ENCODE measurements around the gene LRRC36. TPM values are rescaled to one million over a fixed set of nuclear protein-coding genes. Genes with fewer than 3 reads are reported as not detected.

LRRC36 gene
- total RNA-seq, 1 experiment from 2014 or later, result not detected

GRCh38 chr16:67429053-67429798 is 102.6 kb downstream of the LRRC36 start:
- H3K4me3 ChIP-seq, result no peak overlapping the region
- DNase-seq, result no peak
- H3K9me2 ChIP-seq (ENCODE audit: insufficient read depth), result no peaks in the 10 kb centered on the region
- intact Hi-C loops (cut with micrococcal nuclease; ENCODE audit: unreplicated experiment), result no loop called here
- CTCF ChIA-PET, result interaction anchor here (0.7 to 1.9 kb wide), 5 partner anchors 14 to 188 kb away, joined by 3 to 13 read pairs (median 4); no protein-coding TSS in a partner anchor
- no peak overlapping the region for H2AFZ ChIP-seq
- H3K27ac ChIP-seq, result no peak overlapping the region
- TF ChIP-seq EZH2 (IDR thresholded peaks at IDR 0.05; ENCODE audit: low read depth) (no peak), CTCF (conservative IDR thresholded peaks at IDR 0.05) (no peak)
- BruUV-seq (replicated peaks), result no TSS peak
- no peaks in the 10 kb centered on the region for H3K27me3 ChIP-seq (ENCODE audit: insufficient read depth, low read depth)
- peaks cover 20% of the 10 kb centered on the region; the same call in 1 of the 2 replicates for H3F3A ChIP-seq (ENCODE audit: insufficient read depth, low read depth)
- H3K9me3 ChIP-seq (ENCODE audit: insufficient read depth, low read depth), result no peaks in the 10 kb centered on the region
- H3K36me3 ChIP-seq (ENCODE audit: low read depth), result no peaks in the 10 kb centered on the region
- H3K79me2 ChIP-seq (ENCODE audit: low read depth), result no peaks in the 10 kb centered on the region
- no peaks in the 10 kb centered on the region for H4K20me1 ChIP-seq (ENCODE audit: insufficient read depth)
- POLR2A ChIA-PET (ENCODE audit: unreplicated experiment), result no interaction called here
- no peaks in the 10 kb centered on the region; the same call in none of the 2 replicates for H3K4me1 ChIP-seq (replicated peaks; ENCODE audit: insufficient read depth)
- peak overlapping the region; percentile 80; the same call in 1 of the 2 replicates for H3K4me2 ChIP-seq

- Histone ChIP-seq H3K9me3 (ENCODE audit: insufficient read depth, low read depth) (no peaks in the 10 kb centered on the region), H3K27ac (no peak overlapping the region), H3K4me3 (peak overlapping the region; percentile 64), H2AFZ (peak overlapping the region; percentile 95), H3K36me3 (ENCODE audit: low read depth) (no peaks in the 10 kb centered on the region), H3K4me2 (peak overlapping the region; percentile 80), H3K27me3 (ENCODE audit: insufficient read depth, low read depth) (no peaks in the 10 kb centered on the region), H3K4me1 (replicated peaks; ENCODE audit: insufficient read depth) (no peaks in the 10 kb centered on the region; the same call in none of the 2 replicates), H3K9me2 (ENCODE audit: insufficient read depth) (no peaks in the 10 kb centered on the region), H4K20me1 (ENCODE audit: insufficient read depth) (no peaks in the 10 kb centered on the region), H3K79me2 (ENCODE audit: low read depth) (no peaks in the 10 kb centered on the region), H3F3A (ENCODE audit: insufficient read depth, low read depth) (peaks cover 23% of the 10 kb centered on the region; the same call in 1 of the 2 replicates)
- BruUV-seq (replicated peaks), result no TSS peak
- intact Hi-C loops (cut with micrococcal nuclease; ENCODE audit: unreplicated experiment), result no loop called here
- TF ChIP-seq EZH2 (IDR thresholded peaks at IDR 0.05; ENCODE audit: low read depth) (no peak), CTCF (conservative IDR thresholded peaks at IDR 0.05) (no peak)
- no peak for DNase-seq
- ChIA-PET CTCF (no interaction called here), POLR2A (ENCODE audit: unreplicated experiment) (no interaction called here)
These were observed 103.3 kb downstream of the LRRC36 start for GRCh38 chr16:67429799-67430503.

- no peak for TF ChIP-seq CTCF (conservative IDR thresholded peaks at IDR 0.05)
- TF ChIP-seq EZH2 (IDR thresholded peaks at IDR 0.05; ENCODE audit: low read depth), result no peak
- H3K9me2 ChIP-seq (ENCODE audit: insufficient read depth), result no peaks in the 10 kb centered on the region
- intact Hi-C loops (cut with micrococcal nuclease; ENCODE audit: unreplicated experiment), result no loop called here
- peaks cover 23% of the 10 kb centered on the region; the same call in 1 of the 2 replicates for H3F3A ChIP-seq (ENCODE audit: insufficient read depth, low read depth)
- H3K27me3 ChIP-seq (ENCODE audit: insufficient read depth, low read depth), result no peaks in the 10 kb centered on the region
- H3K36me3 ChIP-seq (ENCODE audit: low read depth), result no peaks in the 10 kb centered on the region
- H3K27ac ChIP-seq, result no peak overlapping the region
- DNase-seq, result peak; percentile 40 to 54
- H4K20me1 ChIP-seq (ENCODE audit: insufficient read depth), result no peaks in the 10 kb centered on the region
- no peaks in the 10 kb centered on the region for H3K79me2 ChIP-seq (ENCODE audit: low read depth)
- H3K9me3 ChIP-seq (ENCODE audit: insufficient read depth, low read depth), result no peaks in the 10 kb centered on the region
- no TSS peak for BruUV-seq (replicated peaks)
- peak overlapping the region; percentile 95 for H2AFZ ChIP-seq
- POLR2A ChIA-PET (ENCODE audit: unreplicated experiment), result interaction anchor here (0.6 to 0.9 kb wide), 4 partner anchors 51 to 459 kb away, joined by 3 to 11 read pairs (median 8); partner anchors contain the start of gene ATP6V0D1
- H3K4me1 ChIP-seq (replicated peaks; ENCODE audit: insufficient read depth), result no peaks in the 10 kb centered on the region; the same call in none of the 2 replicates
- peak overlapping the region; percentile 64 for H3K4me3 ChIP-seq
- H3K4me2 ChIP-seq, result peak overlapping the region; percentile 80
- CTCF ChIA-PET, result interaction anchor here (1.4 kb wide), 1 partner anchor 35 kb away, joined by 4 read pairs; no protein-coding TSS in a partner anchor
These were observed 103.9 kb downstream of the LRRC36 start for GRCh38 chr16:67430504-67430976.
